ENCODE results near the gene UMODL1.

Gene UMODL1

DNA sequence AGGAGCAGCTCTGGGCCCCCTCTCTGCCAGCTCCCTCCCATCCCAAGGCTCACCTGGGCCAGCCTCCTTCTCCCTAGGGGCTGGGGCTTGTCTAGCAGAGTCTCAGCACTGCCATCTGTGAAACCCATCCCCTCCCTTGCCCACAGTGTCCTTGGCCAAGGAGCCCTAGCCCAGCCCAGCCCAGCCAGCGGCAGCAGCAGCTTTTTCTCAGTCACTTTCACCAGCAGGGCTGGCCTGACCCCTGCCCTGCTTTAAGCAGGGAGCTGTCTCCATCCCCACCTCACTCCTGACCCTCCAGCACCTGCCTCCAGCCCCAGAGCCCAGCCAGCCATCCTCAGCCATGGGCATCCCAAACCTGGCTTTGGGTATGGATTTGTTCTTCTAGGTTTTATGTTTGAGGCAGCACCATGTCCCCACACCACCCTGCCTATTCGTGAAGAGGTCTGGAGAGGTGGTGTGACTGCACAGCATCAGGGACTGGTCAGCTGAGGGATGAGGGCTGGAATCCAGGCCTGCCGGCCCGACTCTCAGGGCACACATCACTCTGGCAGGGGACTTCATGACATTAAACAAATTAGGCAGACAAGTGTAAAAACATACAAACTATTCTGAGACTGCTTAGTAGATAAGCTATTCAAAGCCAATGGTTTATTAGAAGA is 111.7 kb downstream of the UMODL1 start:
- CTCF ChIA-PET, result interaction anchor here (1.5 kb wide), 1 partner anchor 34 kb away, joined by 4 read pairs; no protein-coding TSS in a partner anchor
- TF ChIP-seq, protein P1, sequence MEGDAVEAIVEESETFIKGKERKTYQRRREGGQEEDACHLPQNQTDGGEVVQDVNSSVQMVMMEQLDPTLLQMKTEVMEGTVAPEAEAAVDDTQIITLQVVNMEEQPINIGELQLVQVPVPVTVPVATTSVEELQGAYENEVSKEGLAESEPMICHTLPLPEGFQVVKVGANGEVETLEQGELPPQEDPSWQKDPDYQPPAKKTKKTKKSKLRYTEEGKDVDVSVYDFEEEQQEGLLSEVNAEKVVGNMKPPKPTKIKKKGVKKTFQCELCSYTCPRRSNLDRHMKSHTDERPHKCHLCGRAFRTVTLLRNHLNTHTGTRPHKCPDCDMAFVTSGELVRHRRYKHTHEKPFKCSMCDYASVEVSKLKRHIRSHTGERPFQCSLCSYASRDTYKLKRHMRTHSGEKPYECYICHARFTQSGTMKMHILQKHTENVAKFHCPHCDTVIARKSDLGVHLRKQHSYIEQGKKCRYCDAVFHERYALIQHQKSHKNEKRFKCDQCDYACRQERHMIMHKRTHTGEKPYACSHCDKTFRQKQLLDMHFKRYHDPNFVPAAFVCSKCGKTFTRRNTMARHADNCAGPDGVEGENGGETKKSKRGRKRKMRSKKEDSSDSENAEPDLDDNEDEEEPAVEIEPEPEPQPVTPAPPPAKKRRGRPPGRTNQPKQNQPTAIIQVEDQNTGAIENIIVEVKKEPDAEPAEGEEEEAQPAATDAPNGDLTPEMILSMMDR (IDR thresholded peaks at IDR 0.05; ENCODE audit: insufficient read depth, low read length, missing control alignments), result no peak
- POLR2A ChIA-PET, result no interaction called here

DNA sequence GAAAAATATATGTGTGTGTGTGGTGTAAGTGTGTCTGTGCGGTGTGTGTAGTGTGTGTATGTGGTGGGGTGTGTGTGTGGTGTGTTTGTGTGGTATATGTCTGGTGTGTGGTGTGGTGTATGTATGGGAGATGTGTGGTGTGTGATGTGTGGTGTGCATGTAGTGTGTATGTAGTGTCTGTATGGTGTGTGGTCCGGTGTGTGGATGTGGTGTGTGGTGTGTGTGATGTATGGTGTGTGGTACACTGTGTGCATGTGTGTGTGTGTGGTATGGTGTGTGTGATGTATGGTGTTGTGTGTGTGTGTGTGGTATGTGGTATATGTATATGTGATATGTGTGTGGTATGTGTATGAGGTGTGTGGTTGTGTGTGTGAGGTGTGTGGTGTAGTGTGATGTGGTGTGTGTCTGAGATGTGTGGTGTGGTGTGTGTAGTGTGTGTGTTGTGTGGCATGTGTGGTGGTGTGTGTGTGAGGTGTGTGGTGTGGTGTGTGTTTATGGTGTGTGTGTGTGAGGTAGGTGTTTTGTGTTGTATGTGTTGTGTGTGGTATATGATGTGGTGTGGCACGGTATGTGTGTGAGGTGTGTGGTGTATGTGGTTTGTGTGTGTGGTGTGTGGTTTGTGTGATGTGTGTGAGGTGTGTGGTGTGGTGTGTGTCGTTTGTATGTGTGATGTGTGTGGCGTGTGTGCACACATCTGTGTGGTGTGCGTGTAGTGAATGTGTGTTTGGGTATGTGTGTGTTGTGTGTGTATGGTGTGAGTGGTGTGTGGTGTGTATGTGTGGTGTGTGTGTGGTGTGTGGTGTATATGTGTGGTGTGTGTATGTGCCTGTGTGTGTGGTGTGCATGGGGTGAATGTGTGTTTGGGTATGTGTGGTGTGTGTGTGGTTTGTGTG is 112.5 kb downstream of the UMODL1 start:
- H3K4me3 ChIP-seq (ENCODE audit: low read depth, low read length), result no peak overlapping the region
- ChIA-PET CTCF (interaction anchor here (1.4 kb wide), 1 partner anchor 39 kb away, joined by 3 read pairs; no protein-coding TSS in a partner anchor), POLR2A (no interaction called here)
- DNase-seq (ENCODE audit: low read depth, low spot score), result no peak
- TF ChIP-seq, protein P1 (IDR thresholded peaks at IDR 0.05; ENCODE audit: insufficient read depth, low read length, missing control alignments), result no peak

More for the DNA sequence above, 111.7 kb downstream of the UMODL1 start:
- no peak overlapping the region for H3K4me3 ChIP-seq (ENCODE audit: low read depth, low read length)
- DNase-seq (ENCODE audit: low read depth, low spot score), result no peak

DNA sequence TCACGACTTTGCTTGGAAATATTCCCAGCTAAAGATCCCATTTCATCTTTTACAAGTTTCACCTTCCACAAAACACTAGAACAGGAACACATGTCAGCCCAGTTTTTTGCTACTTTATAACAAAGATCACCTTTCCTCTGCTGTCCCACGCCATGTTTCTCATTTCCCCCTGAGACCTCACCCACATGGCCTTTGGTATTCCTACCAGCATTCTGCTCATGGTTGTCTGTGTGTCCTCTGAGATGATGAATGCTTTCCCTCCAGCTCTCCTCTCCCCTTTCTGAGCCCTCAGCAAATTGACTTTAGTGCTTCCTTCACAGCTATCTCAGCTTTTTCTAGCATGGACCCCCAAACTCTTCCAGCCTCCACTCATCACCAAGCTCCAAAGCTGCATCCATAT is 115.5 kb downstream of the UMODL1 start:
- ChIA-PET POLR2A (no interaction called here), CTCF (no interaction called here)
- no peak for DNase-seq (ENCODE audit: low read depth, low spot score)
- no peak overlapping the region for H3K4me3 ChIP-seq (ENCODE audit: low read depth, low read length)
- TF ChIP-seq, protein P1 (IDR thresholded peaks at IDR 0.05; ENCODE audit: insufficient read depth, low read length, missing control alignments), result no peak

DNA sequence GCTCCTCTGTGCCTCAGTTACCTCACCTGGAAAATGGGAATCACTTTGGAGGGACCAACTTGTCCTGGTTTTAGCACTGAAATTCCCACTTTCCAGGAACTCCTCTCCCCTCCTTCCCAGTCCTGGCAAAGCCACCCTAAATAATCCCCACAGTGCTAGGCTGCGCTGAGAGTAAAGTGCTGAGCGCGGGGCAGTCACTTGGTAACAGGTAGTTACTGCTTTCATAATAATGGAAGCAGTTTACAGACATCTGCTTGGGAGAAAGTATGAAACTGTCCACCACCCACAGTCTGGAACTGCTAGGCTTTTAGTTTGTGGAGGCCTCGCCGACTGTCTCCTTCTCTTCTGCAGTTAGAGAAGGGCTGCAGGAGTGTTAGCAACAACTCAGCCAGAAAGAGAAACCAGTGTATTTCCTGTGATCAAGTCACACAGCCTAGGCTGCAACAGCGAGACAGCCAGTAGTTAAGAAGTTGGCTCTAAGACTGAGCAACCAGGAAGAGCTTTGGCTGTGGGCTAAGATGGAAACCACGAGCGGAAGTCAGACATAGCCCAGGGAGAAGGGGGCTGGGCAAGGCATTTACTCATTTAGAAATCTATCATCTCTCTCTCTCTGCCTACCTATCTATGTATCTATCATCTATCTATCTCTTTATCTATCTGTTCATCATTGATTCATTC is 117.0 kb downstream of the UMODL1 start:
- H3K4me3 ChIP-seq (ENCODE audit: low read depth, low read length), result no peak overlapping the region

DNA sequence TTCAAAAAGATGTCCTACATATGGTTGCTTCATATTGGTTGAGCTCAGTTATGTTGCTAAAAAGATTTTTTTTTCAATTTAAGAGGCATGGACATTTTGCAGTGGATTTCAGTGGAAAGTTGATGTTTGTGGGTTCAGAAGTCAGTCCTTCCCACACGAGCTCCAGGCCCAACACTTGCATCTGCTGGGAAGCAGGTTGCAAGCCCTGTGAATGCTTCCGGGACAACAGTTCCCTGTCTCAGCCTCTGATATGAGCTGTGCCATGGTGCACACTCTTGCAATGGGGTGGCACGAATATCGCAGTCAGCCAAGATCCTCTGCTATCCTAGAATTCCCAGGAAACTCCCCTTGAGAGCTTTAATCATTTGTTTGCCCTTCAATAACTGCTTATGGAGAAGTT is 117.5 kb downstream of the UMODL1 start:
- DNase-seq (ENCODE audit: low read depth, low spot score), result no peak
- TF ChIP-seq, protein P1 (IDR thresholded peaks at IDR 0.05; ENCODE audit: insufficient read depth, low read length, missing control alignments), result no peak
- no peak overlapping the region for H3K4me3 ChIP-seq (ENCODE audit: low read depth, low read length)
- CTCF ChIA-PET, result no interaction called here
- POLR2A ChIA-PET, result no interaction called here

More for the DNA sequence above, 117.0 kb downstream of the UMODL1 start:
- DNase-seq (ENCODE audit: low read depth, low spot score), result no peak
- ChIA-PET POLR2A (no interaction called here), CTCF (no interaction called here)
- TF ChIP-seq, protein P1 (IDR thresholded peaks at IDR 0.05; ENCODE audit: insufficient read depth, low read length, missing control alignments), result no peak

DNA sequence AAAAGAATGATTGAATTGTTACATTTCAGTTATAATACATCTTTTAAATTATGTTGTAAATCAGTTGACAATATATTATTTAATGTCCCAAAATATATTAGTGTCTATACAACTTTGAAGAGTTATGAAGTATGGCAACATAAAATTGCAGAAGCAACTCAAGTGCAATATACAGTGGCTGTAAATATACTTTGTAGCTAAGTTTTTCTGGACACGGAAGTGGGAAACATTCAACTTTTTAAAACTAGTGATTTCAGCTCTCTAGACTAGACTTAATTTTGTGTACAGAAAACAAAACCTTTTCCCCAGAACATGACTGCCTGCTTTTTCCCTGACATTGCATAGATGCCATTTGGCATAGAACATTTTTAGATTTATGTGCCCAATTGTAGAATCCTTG is 118.3 kb downstream of the UMODL1 start:
- no peak overlapping the region for H3K4me3 ChIP-seq (ENCODE audit: low read depth, low read length)
- TF ChIP-seq, protein P1 (IDR thresholded peaks at IDR 0.05; ENCODE audit: insufficient read depth, low read length, missing control alignments), result no peak
- DNase-seq (ENCODE audit: low read depth, low spot score), result no peak
- POLR2A ChIA-PET, result no interaction called here
- CTCF ChIA-PET, result interaction anchor here (1.1 kb wide), 1 partner anchor 44 kb away, joined by 4 read pairs; no protein-coding TSS in a partner anchor

Measured in AG04449 (cell line).